Pulmonary artery endothelial cell (primary cell): Measurements from ENCODE around the gene FUT8. TPM values are rescaled to one million over a fixed set of nuclear protein-coding genes. Genes with fewer than 3 reads are reported as not detected.

Experiments used
- DNase-seq: peaks from one replicate; pipeline ENCODE4 v3.0.0-alpha.2; 2011; ENCODE audit warnings: low read depth, low spot score
- total RNA-seq: library from RNA; depleted of rRNA; stranded (reverse); fragments of >200 nt; gene quantifications from 2 replicates; pipeline ENCODE4 v1.2.3, GENCODE V29; 2014

FUT8 gene
- total RNA-seq, 1 donor from 2014 or later = 55.5 TPM

GRCh38 chr14:65554837-65555236 lies 142.3 kb downstream of the FUT8 start:
- DNase-seq = no peak

GRCh38 chr14:65555358-65555757 lies 142.8 kb downstream of the FUT8 start:
- no peak for DNase-seq

GRCh38 chr14:65558363-65558762 lies 145.8 kb downstream of the FUT8 start:
- DNase-seq = no peak

- no peak for DNase-seq
Observed at GRCh38 chr14:65560340-65561027, 148.0 kb downstream of the FUT8 start.

- no peak for DNase-seq
Observed at GRCh38 chr14:65564370-65564769, 151.8 kb downstream of the FUT8 start.

- no peak for DNase-seq
Observed at GRCh38 chr14:65565948-65566347, 153.4 kb downstream of the FUT8 start.

GRCh38 chr14:65566820-65567522 lies 154.4 kb downstream of the FUT8 start:
- DNase-seq = no peak

- DNase-seq = no peak
Observed at GRCh38 chr14:65574611-65575010, 162.1 kb downstream of the FUT8 start.

- DNase-seq = no peak
Observed at GRCh38 chr14:65575389-65575788, 162.9 kb downstream of the FUT8 start.

- DNase-seq = no peak
Observed at GRCh38 chr14:65580973-65581372, 168.4 kb downstream of the FUT8 start.

- DNase-seq = no peak
Observed at GRCh38 chr14:65581378-65581777, 168.8 kb downstream of the FUT8 start.

- no peak for DNase-seq
Observed at GRCh38 chr14:65581799-65582198, 169.3 kb downstream of the FUT8 start.

- DNase-seq = no peak
Observed at GRCh38 chr14:65585216-65585615, 172.7 kb downstream of the FUT8 start.

- DNase-seq = no peak
Observed at GRCh38 chr14:65588426-65589140, 176.1 kb downstream of the FUT8 start.

- no peak for DNase-seq
Observed at GRCh38 chr14:65594153-65594881, 181.8 kb downstream of the FUT8 start.

GRCh38 chr14:65594882-65595237 lies 182.3 kb downstream of the FUT8 start:
- DNase-seq = no peak

GRCh38 chr14:65599375-65599774 lies 186.8 kb downstream of the FUT8 start:
- DNase-seq = no peak

GRCh38 chr14:65600742-65601141 lies 188.2 kb downstream of the FUT8 start:
- no peak for DNase-seq

GRCh38 chr14:65604535-65604934 lies 192.0 kb downstream of the FUT8 start:
- no peak for DNase-seq

GRCh38 chr14:65604936-65605335 lies 192.4 kb downstream of the FUT8 start:
- DNase-seq = no peak

- DNase-seq = no peak
Observed at GRCh38 chr14:65606460-65606859, 193.9 kb downstream of the FUT8 start.

GRCh38 chr14:65613131-65613650 lies 200.7 kb downstream of the FUT8 start:
- DNase-seq = no peak
